ENCODE data around the gene CDX2. TPM values are rescaled to one million over a fixed set of nuclear protein-coding genes. Genes with fewer than 3 reads are reported as not detected.
A peak's percentile ranks its signal among the peaks of the same experiment; 100 is the strongest.

Gene CDX2
- total RNA-seq, 2 donors from 2014 or later, result not detected

GRCh38 chr13:27927444-27928352, 41.4 kb downstream of the CDX2 start:
- Mint-ChIP-seq H3K27ac (peak overlapping the region in 1 of 2 donors; percentile 87), H3K9me3 (no peaks in the 10 kb centered on the region), H3K36me3 (peaks cover 7 to 24% of the 10 kb centered on the region in 2 donors)
- DNase-seq (ENCODE audit: low spot score in 2 of 2) (peak in 1 of 2 donors; percentile 29), ATAC-seq (no peak)

GRCh38 chr13:27926644-27927434, 42.3 kb downstream of the CDX2 start:
- H3K27ac Mint-ChIP-seq, result peak overlapping the region in 1 of 2 donors; percentile 87
- no peak for ATAC-seq
- no peaks in the 10 kb centered on the region for H3K9me3 Mint-ChIP-seq
- DNase-seq (ENCODE audit: low spot score in 2 of 2), result no peak
- peaks cover 7 to 24% of the 10 kb centered on the region in 2 donors for H3K36me3 Mint-ChIP-seq

- no peaks in the 10 kb centered on the region for H3K9me3 Mint-ChIP-seq
- no peak for DNase-seq (ENCODE audit: low spot score in 2 of 2)
- ATAC-seq, result no peak
Observed at GRCh38 chr13:27925220-27925991, 43.7 kb downstream of the CDX2 start.

GRCh38 chr13:27924529-27925141, 44.5 kb downstream of the CDX2 start:
- ATAC-seq, result no peak
- Mint-ChIP-seq H3K9me3 (no peaks in the 10 kb centered on the region), H3K27ac (no peak overlapping the region), H3K36me3 (peaks cover 7 to 24% of the 10 kb centered on the region in 2 donors)
- no peak for DNase-seq (ENCODE audit: low spot score in 2 of 2)

More at GRCh38 chr13:27925220-27925991, 43.7 kb downstream of the CDX2 start:
- Mint-ChIP-seq H3K36me3 (peaks cover 7 to 24% of the 10 kb centered on the region in 2 donors), H3K27ac (peak overlapping the region in 1 of 2 donors; percentile 5)

- H3K27ac Mint-ChIP-seq, result no peak overlapping the region
- peak in 1 of 2 donors; percentile 41 for DNase-seq (ENCODE audit: low spot score in 2 of 2)
- ATAC-seq, result no peak
- H3K36me3 Mint-ChIP-seq, result peaks cover 7 to 20% of the 10 kb centered on the region in 2 donors
- H3K9me3 Mint-ChIP-seq, result no peaks in the 10 kb centered on the region
Observed at GRCh38 chr13:27923794-27924528, 45.2 kb downstream of the CDX2 start.

- DNase-seq (ENCODE audit: low spot score in 2 of 2) (peak in 1 of 2 donors; percentile 17), ATAC-seq (no peak)
- H3K9me3 Mint-ChIP-seq, result no peaks in the 10 kb centered on the region
- peak overlapping the region in 1 of 2 donors; percentile 27 for H3K27ac Mint-ChIP-seq
- peaks cover 8 to 19% of the 10 kb centered on the region in 2 donors for H3K36me3 Mint-ChIP-seq
Observed at GRCh38 chr13:27922883-27923612, 46.1 kb downstream of the CDX2 start.

GRCh38 chr13:27921961-27922882, 46.9 kb downstream of the CDX2 start:
- Mint-ChIP-seq H3K36me3 (peaks cover 8 to 12% of the 10 kb centered on the region in 2 donors), H3K9me3 (no peaks in the 10 kb centered on the region), H3K27ac (no peak overlapping the region)
- ATAC-seq, result no peak
- no peak for DNase-seq (ENCODE audit: low spot score in 2 of 2)

GRCh38 chr13:27921421-27921960, 47.6 kb downstream of the CDX2 start:
- DNase-seq (ENCODE audit: low spot score in 2 of 2), result peak in 1 of 2 donors; percentile 48
- peak; percentile 56 to 57 for ATAC-seq
- H3K27ac Mint-ChIP-seq, result no peak overlapping the region
- H3K36me3 Mint-ChIP-seq, result peaks cover 8 to 9% of the 10 kb centered on the region in 2 donors
- H3K9me3 Mint-ChIP-seq, result no peaks in the 10 kb centered on the region

GRCh38 chr13:27920677-27921420, 48.3 kb downstream of the CDX2 start:
- Mint-ChIP-seq H3K36me3 (peaks cover 8 to 9% of the 10 kb centered on the region in 2 donors), H3K27ac (no peak overlapping the region), H3K9me3 (no peaks in the 10 kb centered on the region)
- ATAC-seq, result peak; percentile 20 to 33
- DNase-seq (ENCODE audit: low spot score in 2 of 2), result peak in 1 of 2 donors; percentile 18

GRCh38 chr13:27919934-27920676, 49.0 kb downstream of the CDX2 start, which contains the start of gene PDX1:
PDX1 (plus strand) TSS chr13:27920000; CDS start chr13:27920139, 139 bp downstream.
- peaks cover 8 to 9% of the 10 kb centered on the region in 2 donors for H3K36me3 Mint-ChIP-seq
- peak; percentile 64 to 84 for ATAC-seq
- no peak within 1 kb of the TSS for H3K27ac Mint-ChIP-seq
- peak in 1 of 2 donors; percentile 53 for DNase-seq (ENCODE audit: low spot score in 2 of 2)
- no peaks in the 10 kb centered on the region for H3K9me3 Mint-ChIP-seq

GRCh38 chr13:27919659-27919933, 49.5 kb downstream of the CDX2 start:
- Mint-ChIP-seq H3K36me3 (peaks cover 8 to 9% of the 10 kb centered on the region in 2 donors), H3K9me3 (no peaks in the 10 kb centered on the region), H3K27ac (no peak overlapping the region)
- DNase-seq (ENCODE audit: low spot score in 2 of 2) (no peak), ATAC-seq (no peak)

GRCh38 chr13:27918918-27919658, 50.0 kb downstream of the CDX2 start:
- no peak for DNase-seq (ENCODE audit: low spot score in 2 of 2)
- Mint-ChIP-seq H3K36me3 (peaks cover 8 to 9% of the 10 kb centered on the region in 2 donors), H3K27ac (no peak overlapping the region), H3K9me3 (no peaks in the 10 kb centered on the region)
- ATAC-seq, result no peak

All from activated naive CD4-positive, alpha-beta T cell treated with anti-CD3 and anti-CD28 coated beads, Interleukin-2, amount 50 U/mL, for 72 hours (primary cell).